Smooth muscle cell (in vitro differentiated cells): ENCODE data around the gene GJA1. TPM values are rescaled to one million over a fixed set of nuclear protein-coding genes. Genes with fewer than 3 reads are reported as not detected.

Experiments used
- DNase-seq: peaks from one replicate; lab custom pipeline; 2025; ENCODE audit not compliant: unreplicated experiment; lab: John Stamatoyannopoulos, UW
- H2AFZ ChIP-seq: fragments of 200-600 bp; sonication (generic); 2 replicates; pipeline ENCODE4 v1.6.0; 2016; ENCODE audit warnings: antibody characterized with exemption, low read depth, mild to moderate bottlenecking
- H3F3A ChIP-seq: fragments of 200-600 bp; sonication (generic); 2 replicates; pipeline ENCODE4 v1.6.0; 2017; ENCODE audit warnings: antibody characterized with exemption, low read depth
- H3K27ac ChIP-seq: fragments of 200-600 bp; sonication (generic); 2 replicates; pipeline ENCODE4 v1.5.1; 2016; ENCODE audit warnings: low read depth, mild to moderate bottlenecking
- H3K27me3 ChIP-seq: fragments of 200-600 bp; sonication (generic); 2 replicates; pipeline ENCODE4 v1.6.1; 2016; ENCODE audit warnings: low read depth, mild to moderate bottlenecking
- H3K36me3 ChIP-seq: fragments of 200-600 bp; sonication (generic); 2 replicates; pipeline ENCODE4 v1.5.1; 2016; ENCODE audit warnings: low read depth
- H3K4me1 ChIP-seq: fragments of 200-600 bp; sonication (generic); 2 replicates; pipeline ENCODE4 v1.5.1; 2016; ENCODE audit warnings: low read depth
- H3K4me2 ChIP-seq: fragments of 200-600 bp; sonication (generic); 2 replicates; pipeline ENCODE4 v1.6.0; 2016; ENCODE audit warnings: mild to moderate bottlenecking
- H3K4me3 ChIP-seq: fragments of 200-600 bp; sonication (generic); 2 replicates; pipeline ENCODE4 v1.5.1; 2016; ENCODE audit warnings: mild to moderate bottlenecking
- H3K79me2 ChIP-seq: fragments of 200-600 bp; sonication (generic); 2 replicates; pipeline ENCODE4 v1.6.0; 2016; ENCODE audit warnings: low read depth, mild to moderate bottlenecking
- H3K9ac ChIP-seq: fragments of 200-600 bp; sonication (generic); 2 replicates; pipeline ENCODE4 v1.6.0; 2016; ENCODE audit warnings: low read depth
- H3K9me3 ChIP-seq: fragments of 200-600 bp; sonication (generic); replicated peaks from 2 replicates; pipeline ENCODE4 v1.5.1; 2016; ENCODE audit warnings: low read depth
- H4K20me1 ChIP-seq: fragments of 200-600 bp; sonication (generic); 2 replicates; pipeline ENCODE4 v1.6.0; 2016; ENCODE audit warnings: low read depth
- CTCF ChIP-seq: fragments of 200-600 bp; sonication (generic); IDR thresholded peaks from 2 replicates; pipeline ENCODE4 v1.5.1; 2017; ENCODE audit warnings: borderline replicate concordance, mild to moderate bottlenecking, antibody characterized with exemption; ENCODE audit not compliant: insufficient read depth, poor library complexity, severe bottlenecking
- WGBS: methylation state at CpG from one replicate; pipeline ENCODE4 v1.1.7; 2016; ENCODE audit warnings: low lambda C conversion rate; 5-methylcytosine and 5-hydroxymethylcytosine counted together
- polyA plus RNA-seq: library from polyadenylated mRNA; unstranded; fragments of >200 nt; fragmentation: Nextera tagmentation; extraction: Ambion mirVana; gene quantifications from 2 replicates; pipeline ENCODE4 v1.2.1, GENCODE V29; 2016
- total RNA-seq: library from RNA; depleted of rRNA; stranded (reverse); fragments of >200 nt; gene quantifications from 2 replicates; pipeline ENCODE4 v1.2.3, GENCODE V29; 2014

GJA1 gene
- total and polyA plus RNA-seq, 2 experiments from 2014 or later = 204 to 834 TPM

- DNase-seq = no peak
- Histone ChIP-seq H3K4me1 (peaks cover 61% of the 10 kb centered on the region), H4K20me1 (peaks cover 87% of the 10 kb centered on the region), H2AFZ (no peak overlapping the region), H3K79me2 (peaks cover 97% of the 10 kb centered on the region), H3K4me2 (peak overlapping the region; percentile 96), H3F3A (peaks cover 25% of the 10 kb centered on the region), H3K9ac (peak overlapping the region; percentile 91), H3K36me3 (no peaks in the 10 kb centered on the region), H3K27ac (peak overlapping the region; percentile 91), H3K4me3 (peak overlapping the region; percentile 96), H3K9me3 (no peaks in the 10 kb centered on the region), H3K27me3 (no peaks in the 10 kb centered on the region)
- no peak for TF ChIP-seq CTCF
Observed at GRCh38 chr6:121439475-121439874, 4.0 kb downstream of the GJA1 start.

GRCh38 chr6:121439926-121440325 is 4.5 kb downstream of the GJA1 start:
- Histone ChIP-seq H4K20me1 (peaks cover 92% of the 10 kb centered on the region), H2AFZ (no peak overlapping the region), H3K9ac (peak overlapping the region; percentile 91), H3K4me3 (peak overlapping the region; percentile 96), H3K27me3 (no peaks in the 10 kb centered on the region), H3K4me1 (peaks cover 56% of the 10 kb centered on the region), H3F3A (peaks cover 28% of the 10 kb centered on the region), H3K27ac (peak overlapping the region; percentile 91), H3K4me2 (peak overlapping the region; percentile 96), H3K9me3 (no peaks in the 10 kb centered on the region), H3K79me2 (peaks cover 99% of the 10 kb centered on the region), H3K36me3 (no peaks in the 10 kb centered on the region)
- WGBS = 10% methylated on average over 4 of the region's 4 CpGs
- no peak for TF ChIP-seq CTCF
- no peak for DNase-seq

- WGBS = 36% methylated on average over 4 of the region's 4 CpGs
- peaks cover 6% of the 10 kb centered on the region for H3K36me3 ChIP-seq
- peaks cover 100% of the 10 kb centered on the region for H3K79me2 ChIP-seq
- no peaks in the 10 kb centered on the region for H3K9me3 ChIP-seq
- peaks cover 100% of the 10 kb centered on the region for H4K20me1 ChIP-seq
- H3K27me3 ChIP-seq = no peaks in the 10 kb centered on the region
- peak overlapping the region; percentile 91 for H3K27ac ChIP-seq
- H2AFZ ChIP-seq = no peak overlapping the region
- H3K4me1 ChIP-seq = peaks cover 53% of the 10 kb centered on the region
- peak overlapping the region; percentile 96 for H3K4me2 ChIP-seq
- no peak overlapping the region for H3K9ac ChIP-seq
- no peak for DNase-seq
- TF ChIP-seq CTCF = no peak
- peaks cover 40% of the 10 kb centered on the region for H3F3A ChIP-seq
- H3K4me3 ChIP-seq = peak overlapping the region; percentile 96
Observed at GRCh38 chr6:121441477-121441876, 6.0 kb downstream of the GJA1 start.

- H3K9ac ChIP-seq = peak overlapping the region; percentile 13
- H3K4me1 ChIP-seq = peaks cover 53% of the 10 kb centered on the region
- peaks cover 32% of the 10 kb centered on the region for H3F3A ChIP-seq
- TF ChIP-seq CTCF = no peak
- peaks cover 100% of the 10 kb centered on the region for H4K20me1 ChIP-seq
- H3K9me3 ChIP-seq = no peaks in the 10 kb centered on the region
- no peak overlapping the region for H2AFZ ChIP-seq
- 43% methylated on average over 2 of the region's 2 CpGs for WGBS
- peaks cover 13% of the 10 kb centered on the region for H3K36me3 ChIP-seq
- H3K4me3 ChIP-seq = peak overlapping the region; percentile 96
- H3K27ac ChIP-seq = peak overlapping the region; percentile 91
- no peaks in the 10 kb centered on the region for H3K27me3 ChIP-seq
- peaks cover 99% of the 10 kb centered on the region for H3K79me2 ChIP-seq
- DNase-seq = no peak
- peak overlapping the region; percentile 96 for H3K4me2 ChIP-seq
Observed at GRCh38 chr6:121442576-121442975, 7.1 kb downstream of the GJA1 start.
